HG02885 (cell line): Measurements from ENCODE around the gene ECHS1.
A peak's percentile ranks its signal among the peaks of the same experiment; 100 is the strongest.
"Not testable (repeated sequence)": the region's sequence is repeated elsewhere in the genome, so short reads cannot be mapped to it uniquely, and the experiment has no call there.

Source experiments
- ATAC-seq: cut with Tn5 transposase; IDR thresholded peaks from one replicate; pipeline ENCODE4 v1.9.1; 2021; ENCODE audit warnings: mild to moderate bottlenecking; ENCODE audit not compliant: unreplicated experiment, poor library complexity

Gene ECHS1

GRCh38 chr10:133327651-133328357 is 45.4 kb downstream of the ECHS1 start:
- no peak for ATAC-seq

DNA sequence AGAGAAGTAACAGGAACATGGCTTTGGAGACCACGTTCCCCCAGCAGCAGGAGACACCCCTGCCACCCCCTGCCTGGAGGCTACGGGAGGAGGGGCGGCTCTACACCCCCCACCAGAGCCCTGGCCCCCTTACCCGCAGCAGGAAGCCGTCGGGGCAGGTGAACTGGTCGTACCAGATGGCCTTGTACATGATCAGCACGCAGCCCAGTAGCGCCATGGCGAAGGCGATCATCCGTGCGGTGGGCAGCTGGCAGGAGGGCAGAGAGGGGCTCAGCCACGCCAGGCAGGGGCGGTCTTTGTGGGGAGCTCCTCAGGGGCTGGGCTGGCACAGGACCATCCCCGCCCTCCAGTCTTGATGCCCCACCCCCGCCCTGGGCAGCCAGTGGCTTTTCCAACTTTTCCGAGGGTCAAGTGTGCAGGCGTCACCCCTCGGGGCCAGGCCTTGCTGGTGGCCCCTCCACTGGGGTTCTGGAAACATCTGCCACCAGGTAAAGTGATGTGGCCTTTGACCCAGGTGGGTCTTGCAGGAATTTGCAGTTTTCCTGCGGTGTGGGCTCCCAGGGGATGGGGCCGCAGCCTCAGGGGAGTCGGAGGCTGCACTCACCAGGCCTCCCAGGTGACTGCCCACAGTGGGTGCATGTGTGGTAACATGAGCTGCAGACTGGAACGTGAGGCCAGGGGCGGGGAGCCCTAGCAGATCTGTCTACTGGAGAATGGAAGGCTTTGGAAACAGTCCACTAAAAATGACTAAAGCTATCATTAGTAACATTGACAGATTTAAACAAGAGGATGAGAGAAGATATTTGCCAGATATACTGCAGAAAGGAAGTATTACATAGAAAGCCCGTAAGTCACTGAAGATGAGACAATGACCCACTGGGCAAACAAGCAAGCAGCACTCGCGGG is 46.2 kb downstream of the ECHS1 start:
- ATAC-seq: no peak

- no peak for ATAC-seq
Measured at GRCh38 chr10:133326223-133326551, 47.0 kb downstream of the ECHS1 start.

DNA sequence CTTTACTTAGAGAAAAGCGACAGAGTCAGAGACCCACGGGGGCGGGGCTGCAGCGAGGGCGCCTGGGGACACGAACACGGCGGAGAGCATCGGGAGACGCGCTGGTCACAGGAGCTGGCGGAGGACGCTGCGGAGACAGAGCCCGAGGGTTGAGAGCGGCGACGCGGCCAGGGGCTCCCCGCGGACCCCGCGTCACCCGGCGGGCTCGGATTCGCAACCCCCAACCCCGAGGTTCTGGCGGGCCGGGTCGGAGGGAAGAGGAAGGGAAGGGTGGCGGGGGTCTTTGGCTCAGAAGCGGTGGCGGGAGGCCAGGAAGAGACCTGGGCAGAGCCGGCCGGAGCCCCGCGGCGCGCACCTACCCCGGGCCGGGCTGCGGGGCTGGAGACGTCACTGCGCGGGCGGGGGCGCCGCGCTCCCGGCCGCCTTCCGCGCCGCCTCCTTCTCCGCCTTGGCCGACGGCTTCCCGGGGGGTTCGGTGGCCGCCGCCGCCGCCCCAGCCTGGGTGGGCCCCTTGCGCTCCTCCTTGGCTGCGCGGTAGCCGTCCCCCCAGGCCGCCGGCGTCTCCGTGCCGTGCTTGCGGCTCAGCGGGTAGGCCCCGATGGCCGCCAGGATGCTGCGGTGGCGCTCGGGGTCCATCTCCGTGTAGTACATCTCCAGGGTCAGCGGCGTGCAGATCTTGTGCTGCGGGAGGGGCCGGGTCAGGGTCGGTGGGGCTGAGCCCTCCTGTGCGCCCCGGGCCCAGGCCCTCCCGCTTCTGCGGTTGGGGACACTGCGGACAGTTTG is 47.5 kb downstream of the ECHS1 start:
- no peak for ATAC-seq

DNA sequence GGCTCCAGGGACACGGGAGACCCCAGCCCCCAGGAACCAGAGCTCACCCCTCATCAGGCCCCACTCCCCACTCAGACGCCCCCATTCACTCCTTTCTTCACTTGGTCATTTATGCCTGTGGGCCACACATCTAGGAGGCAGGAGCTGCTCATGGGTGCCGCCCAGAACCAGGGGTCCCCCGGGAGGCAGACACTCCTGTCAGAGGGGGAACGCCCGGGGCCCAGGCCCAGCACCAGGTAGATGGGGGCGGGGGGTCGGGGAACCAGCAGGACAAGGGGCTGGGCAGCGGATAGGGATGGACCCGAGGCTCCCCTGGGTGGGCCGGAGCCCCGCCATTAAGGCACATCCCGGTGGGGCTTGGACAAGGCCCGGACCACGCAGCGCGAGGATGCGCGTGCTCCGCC is 48.3 kb downstream of the ECHS1 start:
- ATAC-seq: no peak

DNA sequence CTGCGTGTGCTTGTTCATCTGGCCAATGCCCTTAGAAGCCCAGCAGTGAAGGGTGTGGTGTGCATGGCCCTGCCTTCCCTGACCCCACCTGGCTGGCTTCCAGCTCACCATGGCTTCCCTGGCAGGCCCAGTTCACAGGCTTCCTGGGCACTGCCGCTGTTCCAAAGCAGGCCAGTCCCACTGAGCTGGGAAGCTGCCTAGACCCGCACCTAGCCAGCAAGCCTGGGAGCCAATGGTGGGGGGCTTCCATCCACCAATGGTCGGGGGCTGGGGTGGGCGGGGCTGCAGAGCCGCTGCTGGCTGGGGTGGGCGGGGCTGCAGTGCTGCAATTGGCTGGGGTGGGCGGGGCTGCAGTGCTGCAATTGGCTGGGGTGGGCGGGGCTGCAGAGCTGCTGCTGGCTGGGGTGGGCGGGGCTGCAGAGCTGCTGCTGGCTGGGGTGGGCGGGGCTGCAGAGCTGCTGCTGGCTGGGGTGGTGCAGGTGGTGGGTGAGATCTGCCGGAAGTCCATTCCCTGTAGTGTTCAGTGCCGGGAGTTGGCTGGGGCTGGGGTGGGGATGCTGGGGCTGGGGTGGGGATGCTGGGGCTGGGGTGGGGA is 48.9 kb downstream of the ECHS1 start:
- ATAC-seq: peak; percentile 54

DNA sequence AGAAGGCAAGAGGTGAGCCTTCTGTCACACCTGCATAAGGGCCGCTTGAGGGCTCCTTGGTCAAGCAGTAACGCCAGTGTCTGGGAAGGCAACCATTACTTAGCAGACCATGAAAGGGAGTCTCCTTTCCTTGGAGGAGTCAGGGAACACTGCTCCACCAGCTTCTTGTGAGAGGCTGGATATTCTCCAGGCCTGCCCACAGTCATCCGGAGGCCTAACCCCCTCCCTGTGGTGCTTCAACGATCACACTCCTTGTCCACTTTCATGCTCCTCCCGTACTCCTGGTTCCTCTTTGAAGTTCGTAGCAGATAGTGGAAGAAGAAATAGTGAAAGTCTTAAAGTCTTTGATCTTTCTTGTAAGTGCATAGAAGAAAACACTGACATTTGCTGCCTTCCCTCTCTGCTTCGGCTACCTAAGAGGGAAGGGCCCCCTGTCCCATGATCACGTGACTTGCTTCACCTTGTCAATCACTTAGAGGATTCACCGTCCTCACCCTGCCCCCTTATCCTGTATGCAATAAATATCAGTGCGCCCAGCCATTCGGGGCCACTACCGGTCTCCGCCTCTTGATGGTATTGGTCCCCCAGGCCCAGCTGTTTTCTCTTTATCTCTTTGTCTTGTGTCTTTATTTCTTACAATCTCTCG is 51.0 kb downstream of the ECHS1 start:
- not testable (repeated sequence) for ATAC-seq

DNA sequence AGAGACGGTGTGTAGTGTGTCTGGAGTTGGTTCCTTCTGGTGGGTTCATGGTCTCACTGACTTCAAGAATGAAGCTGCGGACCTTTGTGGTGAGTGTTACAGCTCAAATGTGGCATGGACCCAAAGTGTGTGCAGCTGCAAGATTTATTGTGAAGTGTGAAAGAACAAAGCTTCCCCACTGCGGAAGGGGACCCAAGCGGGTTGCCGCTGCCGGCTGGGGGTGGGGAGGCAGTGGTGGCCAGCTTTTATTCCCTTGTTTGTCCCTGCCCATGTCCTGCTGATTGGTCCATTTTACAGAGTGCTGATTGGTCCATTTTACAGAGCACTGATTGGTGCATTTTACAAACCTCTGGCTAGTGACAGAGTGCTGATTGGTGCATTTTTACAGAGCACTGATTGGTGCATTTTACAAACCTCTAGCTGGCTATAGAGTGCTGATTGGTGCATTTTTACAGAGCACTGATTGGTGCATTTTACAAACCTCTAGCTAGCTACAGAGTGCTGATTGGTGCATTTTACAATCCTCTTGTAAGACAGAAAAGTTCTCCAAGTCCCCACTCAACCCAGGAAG is 52.2 kb downstream of the ECHS1 start:
- not testable (repeated sequence) for ATAC-seq

DNA sequence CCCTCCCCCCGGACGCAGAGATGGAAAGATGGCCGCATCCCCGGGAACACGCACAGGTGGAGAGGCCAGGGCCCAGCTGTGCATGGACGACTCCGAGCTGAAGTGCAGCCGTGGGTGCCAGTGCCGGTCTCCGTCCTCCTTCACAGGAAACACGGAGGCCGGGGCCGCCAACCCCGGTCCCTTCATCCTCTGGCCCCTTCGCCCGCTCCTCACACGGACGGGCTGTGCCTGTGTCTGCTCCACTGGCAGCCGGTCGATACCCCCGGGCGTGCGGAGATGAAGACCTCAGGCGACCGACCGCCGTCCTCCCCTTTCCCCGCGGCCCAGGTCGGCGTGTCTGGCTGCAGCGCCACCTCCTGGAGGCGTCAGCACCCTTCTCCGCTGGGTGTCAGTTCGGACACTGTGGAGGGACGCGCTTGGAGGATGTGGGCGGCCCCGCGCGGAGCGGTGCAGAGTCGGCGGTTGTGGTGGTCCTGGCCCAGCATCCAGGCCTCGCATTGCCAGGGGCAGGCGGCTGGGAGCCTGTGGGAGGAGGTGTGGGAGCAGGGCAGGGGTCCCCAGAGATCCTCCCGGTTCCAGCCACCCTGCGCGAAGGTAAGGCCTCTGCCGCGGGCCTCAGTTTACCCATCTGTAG is 54.5 kb downstream of the ECHS1 start:
- peak; percentile 76 for ATAC-seq

DNA sequence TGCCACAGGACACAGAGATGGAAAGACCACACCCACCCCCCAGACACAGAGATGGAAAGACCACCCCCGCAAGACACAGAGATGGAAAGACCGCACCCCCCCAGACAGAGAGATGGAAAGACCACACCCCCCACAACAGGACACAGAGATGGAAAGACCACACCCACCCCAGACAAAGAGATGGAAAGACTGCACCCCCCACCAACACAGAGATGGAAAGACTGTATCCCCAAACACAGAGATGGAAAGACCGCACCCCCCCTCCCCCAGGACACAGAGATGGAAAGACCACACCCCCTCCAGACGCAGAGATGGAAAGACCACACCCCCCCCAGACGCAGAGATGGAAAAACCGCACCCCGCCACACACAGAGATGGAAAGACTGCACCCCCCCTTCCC is 56.4 kb downstream of the ECHS1 start:
- no peak for ATAC-seq

GRCh38 chr10:133316266-133316665 is 56.9 kb downstream of the ECHS1 start:
- ATAC-seq: no peak

DNA sequence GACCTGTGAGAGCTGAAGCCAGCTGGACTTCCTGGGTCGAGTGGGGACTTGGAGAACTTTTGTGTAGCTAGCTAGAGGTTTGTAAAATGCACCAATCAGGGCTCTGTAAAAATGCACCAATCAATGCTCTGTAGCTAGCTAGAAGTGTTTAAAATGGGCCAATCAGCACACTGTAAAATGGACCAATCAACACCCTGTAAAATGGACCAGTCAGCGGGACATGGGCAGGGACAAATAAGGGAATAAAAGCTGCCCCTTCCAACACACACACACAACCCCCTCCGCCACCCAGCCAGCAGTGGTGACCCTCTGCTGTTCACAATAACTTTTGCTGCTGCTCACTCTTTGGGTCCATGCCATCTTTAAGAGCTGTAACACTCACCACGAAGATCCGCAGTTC is 57.3 kb downstream of the ECHS1 start:
- no peak for ATAC-seq

- no peak for ATAC-seq
Measured at GRCh38 chr10:133314911-133315310, 58.2 kb downstream of the ECHS1 start.

GRCh38 chr10:133313192-133313591 is 60.0 kb downstream of the ECHS1 start:
- ATAC-seq: no peak

DNA sequence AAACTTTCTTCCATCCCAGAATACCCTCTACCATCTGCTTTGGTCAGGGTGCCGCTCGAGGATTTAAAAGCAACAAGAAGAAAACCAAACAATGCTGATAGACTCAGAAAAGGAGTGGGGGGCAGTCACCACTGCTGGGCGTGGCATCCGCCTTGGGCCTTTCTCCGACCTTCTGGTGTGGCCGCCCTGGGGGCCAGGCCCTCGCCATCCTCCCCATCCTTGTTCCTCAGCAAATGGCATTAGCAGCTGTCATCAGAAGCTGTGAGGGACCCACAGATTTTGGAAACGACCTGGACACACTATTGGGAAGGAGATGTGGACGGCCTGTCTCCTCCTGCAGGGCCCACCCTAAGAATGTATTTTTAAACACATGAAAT is 60.4 kb downstream of the ECHS1 start:
- no peak for ATAC-seq
